BJ (cell line): ENCODE data around the gene NHLRC1. TPM values are rescaled to one million over a fixed set of nuclear protein-coding genes. Genes with fewer than 3 reads are reported as not detected.

Source experiments
- CTCF ChIA-PET: fragments of 350-600 bp; formaldehyde crosslinking; extraction: SDS; loops from one replicate; lab custom pipeline; 2021; ENCODE audit warnings: antibody characterized with exemption, inconsistent platforms; lab: Yijun Ruan, JAX
- POLR2A ChIA-PET: fragments of 300-600 bp; sonication (Branson Sonifier 250); formaldehyde crosslinking; extraction: SDS; loops from one replicate; lab custom pipeline; 2021; ENCODE audit warnings: antibody characterized with exemption; lab: Charles Lee
- DNase-seq: peaks from one replicate; pipeline ENCODE4 v3.0.0-alpha.2; 2011; ENCODE audit warnings: low read depth
- H3K27me3 ChIP-seq: 2 replicates; pipeline ENCODE4 v1.6.0; 2011; ENCODE audit warnings: low read length; ENCODE audit not compliant: control insufficient read depth, insufficient read depth
- H3K36me3 ChIP-seq: 2 replicates; pipeline ENCODE4 v1.5.1; 2011; ENCODE audit warnings: low read length; ENCODE audit not compliant: control insufficient read depth, insufficient read depth
- H3K4me3 ChIP-seq: 2 replicates; pipeline ENCODE4 v1.5.1; 2011; ENCODE audit warnings: low read depth, mild to moderate bottlenecking, control low read depth, low read length
- CTCF ChIP-seq: IDR thresholded peaks from 2 replicates; pipeline ENCODE4 v1.5.1; 2011; ENCODE audit warnings: low read depth, mild to moderate bottlenecking, control low read depth, inconsistent platforms, low read length, moderate library complexity; ENCODE audit not compliant: insufficient read depth
- polyA plus RNA-seq: library from polyadenylated mRNA; depleted of rRNA; stranded (reverse); fragments of >200 nt; gene quantifications from 2 replicates; pipeline ENCODE4 v1.2.3, GENCODE V29; 2011; rRNA removed

The NHLRC1 gene
- polyA plus RNA-seq, 1 experiment: 1.7 TPM

- ChIA-PET CTCF (no interaction called here), POLR2A (no interaction called here)
- H3K4me3 ChIP-seq: no peak overlapping the region
- no peak for DNase-seq
- no peaks in the 10 kb centered on the region for H3K36me3 ChIP-seq
- H3K27me3 ChIP-seq: no peaks in the 10 kb centered on the region
- TF ChIP-seq CTCF: no peak
Measured at GRCh38 chr6:18080544-18080943, 41.9 kb downstream of the NHLRC1 start.

- Histone ChIP-seq H3K27me3 (no peaks in the 10 kb centered on the region), H3K36me3 (no peaks in the 10 kb centered on the region), H3K4me3 (no peak overlapping the region)
- CTCF ChIA-PET: no interaction called here
- TF ChIP-seq CTCF: no peak
- POLR2A ChIA-PET: no interaction called here
- DNase-seq: no peak
Measured at GRCh38 chr6:18078866-18079265, 43.6 kb downstream of the NHLRC1 start.

DNA sequence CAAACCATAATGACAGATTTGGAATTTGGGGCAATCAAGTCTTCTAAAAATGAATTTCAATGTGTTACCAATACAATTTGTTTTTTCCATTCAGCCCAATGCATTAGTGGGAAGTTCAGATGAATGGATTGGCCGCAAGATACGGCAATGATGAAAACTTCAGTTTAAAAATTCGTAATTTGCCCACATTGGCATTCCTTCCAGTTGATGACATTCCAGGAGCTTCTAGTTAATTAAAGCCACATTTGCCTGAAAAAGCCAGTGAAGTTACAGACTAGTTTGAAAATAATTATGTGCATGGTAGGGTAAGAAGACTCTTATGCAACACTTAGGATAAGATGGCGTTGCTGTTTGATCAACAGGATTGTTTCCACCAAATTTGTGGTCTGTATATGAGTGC lies 46.2 kb downstream of the NHLRC1 start:
- no peaks in the 10 kb centered on the region for H3K36me3 ChIP-seq
- CTCF ChIA-PET: no interaction called here
- POLR2A ChIA-PET: no interaction called here
- no peak overlapping the region for H3K4me3 ChIP-seq
- DNase-seq: no peak
- H3K27me3 ChIP-seq: no peaks in the 10 kb centered on the region
- TF ChIP-seq CTCF: no peak

- H3K4me3 ChIP-seq: no peak overlapping the region
- POLR2A ChIA-PET: no interaction called here
- H3K27me3 ChIP-seq: no peaks in the 10 kb centered on the region
- no peak for DNase-seq
- TF ChIP-seq CTCF: no peak
- H3K36me3 ChIP-seq: no peaks in the 10 kb centered on the region
- CTCF ChIA-PET: no interaction called here
Measured at GRCh38 chr6:18072841-18073240, 49.6 kb downstream of the NHLRC1 start.

DNA sequence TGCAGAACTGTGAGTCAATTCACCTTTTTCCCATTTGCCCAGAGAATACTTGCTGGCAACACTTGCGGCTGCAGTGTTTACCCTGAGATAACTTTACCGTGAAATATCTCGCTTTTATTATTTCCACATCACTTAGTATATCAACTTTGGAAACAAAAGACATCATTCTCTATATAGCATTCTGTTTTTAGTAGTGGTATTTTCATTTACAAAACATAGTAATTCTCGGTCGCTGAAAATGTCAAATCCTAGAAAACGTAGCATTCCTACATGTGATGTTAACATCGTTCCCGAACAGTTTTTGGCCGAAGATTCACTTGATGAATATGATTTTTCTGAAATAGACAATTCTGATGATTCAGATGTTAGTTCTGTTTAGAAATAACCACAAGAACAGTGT lies 52.0 kb downstream of the NHLRC1 start:
- H3K27me3 ChIP-seq: no peaks in the 10 kb centered on the region
- no peak for DNase-seq
- no peak for TF ChIP-seq CTCF
- CTCF ChIA-PET: no interaction called here
- H3K4me3 ChIP-seq: no peak overlapping the region
- no peaks in the 10 kb centered on the region for H3K36me3 ChIP-seq
- POLR2A ChIA-PET: no interaction called here

Other genes with a start within 250 kb of the NHLRC1 start
- gene KIF13A, start 135.0 kb downstream of the NHLRC1 start, polyA plus RNA-seq: 41.4 and 47.9 TPM in 2 replicates
- 10.9 and 18.0 TPM in 2 replicates for gene TPMT, start 32.4 kb upstream of the NHLRC1 start, polyA plus RNA-seq
- gene KDM1B, start 32.7 kb upstream of the NHLRC1 start, polyA plus RNA-seq: 10.3 and 13.3 TPM in 2 replicates
- gene DEK, start 141.9 kb upstream of the NHLRC1 start, polyA plus RNA-seq: 29.2 and 52.1 TPM in 2 replicates